ENCODE results near the gene ARHGAP15. TPM values are rescaled to one million over a fixed set of nuclear protein-coding genes. Genes with fewer than 3 reads are reported as not detected.

ARHGAP15 gene
- total RNA-seq, 4 donors from 2014 or later = 1.7 to 16.8 (median 3.7) TPM

DNA sequence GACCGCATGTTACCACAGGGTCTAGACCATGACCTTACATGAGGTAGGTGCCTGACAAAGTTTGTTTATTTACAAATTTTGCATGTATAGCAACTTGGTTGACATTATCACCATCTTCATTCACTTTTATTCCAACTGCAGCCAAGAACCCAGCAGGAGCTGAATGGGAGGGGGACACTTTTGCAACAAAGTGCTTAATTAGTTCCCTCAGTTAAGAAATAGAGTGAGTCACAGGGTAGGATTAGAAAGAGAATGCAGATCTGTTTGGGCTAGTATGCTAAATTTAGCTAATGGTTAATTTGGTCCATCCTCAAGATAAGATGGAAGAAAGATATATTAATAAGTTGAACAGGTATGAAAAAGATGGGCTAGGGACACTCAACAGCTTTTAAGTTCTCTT is 678.9 kb downstream of the ARHGAP15 start:
- TF ChIP-seq, protein P1, sequence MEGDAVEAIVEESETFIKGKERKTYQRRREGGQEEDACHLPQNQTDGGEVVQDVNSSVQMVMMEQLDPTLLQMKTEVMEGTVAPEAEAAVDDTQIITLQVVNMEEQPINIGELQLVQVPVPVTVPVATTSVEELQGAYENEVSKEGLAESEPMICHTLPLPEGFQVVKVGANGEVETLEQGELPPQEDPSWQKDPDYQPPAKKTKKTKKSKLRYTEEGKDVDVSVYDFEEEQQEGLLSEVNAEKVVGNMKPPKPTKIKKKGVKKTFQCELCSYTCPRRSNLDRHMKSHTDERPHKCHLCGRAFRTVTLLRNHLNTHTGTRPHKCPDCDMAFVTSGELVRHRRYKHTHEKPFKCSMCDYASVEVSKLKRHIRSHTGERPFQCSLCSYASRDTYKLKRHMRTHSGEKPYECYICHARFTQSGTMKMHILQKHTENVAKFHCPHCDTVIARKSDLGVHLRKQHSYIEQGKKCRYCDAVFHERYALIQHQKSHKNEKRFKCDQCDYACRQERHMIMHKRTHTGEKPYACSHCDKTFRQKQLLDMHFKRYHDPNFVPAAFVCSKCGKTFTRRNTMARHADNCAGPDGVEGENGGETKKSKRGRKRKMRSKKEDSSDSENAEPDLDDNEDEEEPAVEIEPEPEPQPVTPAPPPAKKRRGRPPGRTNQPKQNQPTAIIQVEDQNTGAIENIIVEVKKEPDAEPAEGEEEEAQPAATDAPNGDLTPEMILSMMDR (IDR thresholded peaks at IDR 0.05) = no peak
- no peak for TF ChIP-seq POLR2A (IDR thresholded peaks at IDR 0.05)
- no peak for DNase-seq
- Histone ChIP-seq H3K4me3 (no peak overlapping the region), H3K36me3 (no peaks in the 10 kb centered on the region), H3K27ac (peak overlapping the region in 2 of 4 donors; percentile 45 to 72), H3K4me1 (peaks cover 0 to 19% (median 10%) of the 10 kb centered on the region in 3 donors), H3K27me3 (no peaks in the 10 kb centered on the region), H3K9me3 (no peaks in the 10 kb centered on the region)
- intact Hi-C loops (cut with DNase I) = no loop called here
- WGBS, 2 donors = 77% methylated on average over 1 of the region's 1 CpG; no CpG with 5 or more reads in 1 of the 2 donors

GRCh38 chr2:143815082-143815481 is 685.9 kb downstream of the ARHGAP15 start:
- no peak for DNase-seq
- no peak overlapping the region for H3K27ac ChIP-seq
- no peaks in the 10 kb centered on the region for H3K36me3 ChIP-seq
- TF ChIP-seq, protein P1 (IDR thresholded peaks at IDR 0.05) = no peak
- no peak for TF ChIP-seq POLR2A (IDR thresholded peaks at IDR 0.05)
- H3K4me3 ChIP-seq = no peak overlapping the region
- H3K9me3 ChIP-seq = no peaks in the 10 kb centered on the region
- H3K27me3 ChIP-seq = no peaks in the 10 kb centered on the region
- H3K4me1 ChIP-seq = no peaks in the 10 kb centered on the region
- WGBS, 2 donors = 56 to 70% methylated on average over 4 of the region's 4 CpGs
- intact Hi-C loops (cut with DNase I) = no loop called here

DNA sequence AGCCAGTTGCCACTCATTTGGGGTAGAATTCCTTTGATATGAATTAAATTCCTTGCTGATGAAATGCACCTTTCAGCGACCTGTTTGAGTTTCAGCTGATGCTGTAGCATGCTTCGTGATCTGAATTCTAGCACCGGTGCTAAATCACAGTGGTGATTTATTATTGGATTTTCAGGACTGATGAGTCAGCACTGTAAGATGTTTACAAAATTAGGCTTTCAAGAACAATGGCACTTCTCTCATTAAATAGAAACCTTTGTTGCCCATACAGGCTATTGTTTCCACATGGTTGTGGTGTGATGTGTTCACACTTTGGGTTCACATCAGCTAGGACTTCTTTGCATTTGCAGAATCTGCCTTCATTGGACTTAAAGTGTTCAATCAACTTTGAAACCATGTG is 687.7 kb downstream of the ARHGAP15 start:
- DNase-seq = no peak
- Histone ChIP-seq H3K36me3 (no peaks in the 10 kb centered on the region), H3K27ac (no peak overlapping the region), H3K4me1 (no peaks in the 10 kb centered on the region), H3K9me3 (no peaks in the 10 kb centered on the region), H3K4me3 (no peak overlapping the region), H3K27me3 (no peaks in the 10 kb centered on the region)
- intact Hi-C loops (cut with DNase I) = no loop called here
- TF ChIP-seq POLR2A (IDR thresholded peaks at IDR 0.05) = no peak
- TF ChIP-seq, protein P1 (IDR thresholded peaks at IDR 0.05) = no peak
- 50 to 57% methylated on average over 3 of the region's 3 CpGs for WGBS, 2 donors

Small RNA genes lying within 50 kb of the gene (small RNA-seq; reads per million reads assigned to genes)
- gene MTND4LP12 = 0 reads per million in 4 donors

All from esophagus squamous epithelium (tissue), 5 donors.